SU-DHL-6 (cell line): ENCODE results near the gene NRP2.

Experiments
- EZH2phosphoT487 ChIP-seq: fragments of 200-600 bp; sonication (generic), shearing (Covaris generic); conservative IDR thresholded peaks from 2 replicates; pipeline ENCODE4 v1.6.1; 2018; ENCODE audit warnings: mild to moderate bottlenecking, antibody characterized with exemption, low read length, moderate library complexity, mixed read lengths
- TF ChIP-seq, protein P1 (sequence below): fragments of 200-600 bp; sonication (generic); IDR thresholded peaks from one replicate; pipeline ENCODE4 v1.5.1; 2017; ENCODE audit warnings: antibody characterized with exemption, mild to moderate bottlenecking, low read length, moderate library complexity; ENCODE audit not compliant: insufficient read depth, poor library complexity, severe bottlenecking

DNA sequence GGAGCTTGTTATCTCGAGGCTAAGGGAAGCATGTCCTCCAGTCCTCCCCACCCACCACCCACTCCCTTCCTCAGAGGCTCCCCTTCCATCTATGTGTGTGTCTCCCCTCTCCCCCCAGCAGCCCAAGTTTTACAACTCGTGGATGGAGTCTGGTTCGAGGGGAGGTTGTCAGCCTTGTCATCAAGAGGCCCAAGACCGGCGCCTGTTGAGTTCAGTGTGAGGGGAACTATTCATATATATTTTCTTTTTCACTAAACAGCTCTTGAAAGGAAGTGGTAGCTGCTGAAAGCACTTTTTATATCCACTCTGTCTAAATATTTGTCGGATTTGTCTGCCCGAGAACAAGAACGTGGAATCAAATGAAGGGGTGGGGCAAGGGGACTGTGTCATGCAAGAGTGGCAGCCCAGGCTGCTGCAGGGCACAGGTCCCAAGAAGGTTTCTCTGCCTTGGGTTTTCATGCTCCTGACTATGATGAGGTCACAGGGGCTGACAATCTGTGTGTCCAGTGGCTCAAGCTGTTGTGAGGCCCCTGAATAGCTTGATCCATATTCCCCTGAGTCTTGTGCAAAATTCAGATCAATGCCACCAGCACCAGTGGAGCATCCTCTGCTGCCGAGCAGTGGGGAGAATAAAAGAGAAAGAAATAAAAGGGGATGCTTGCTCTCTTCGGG lies 35.0 kb downstream of the NRP2 start:
- TF ChIP-seq, protein P1, sequence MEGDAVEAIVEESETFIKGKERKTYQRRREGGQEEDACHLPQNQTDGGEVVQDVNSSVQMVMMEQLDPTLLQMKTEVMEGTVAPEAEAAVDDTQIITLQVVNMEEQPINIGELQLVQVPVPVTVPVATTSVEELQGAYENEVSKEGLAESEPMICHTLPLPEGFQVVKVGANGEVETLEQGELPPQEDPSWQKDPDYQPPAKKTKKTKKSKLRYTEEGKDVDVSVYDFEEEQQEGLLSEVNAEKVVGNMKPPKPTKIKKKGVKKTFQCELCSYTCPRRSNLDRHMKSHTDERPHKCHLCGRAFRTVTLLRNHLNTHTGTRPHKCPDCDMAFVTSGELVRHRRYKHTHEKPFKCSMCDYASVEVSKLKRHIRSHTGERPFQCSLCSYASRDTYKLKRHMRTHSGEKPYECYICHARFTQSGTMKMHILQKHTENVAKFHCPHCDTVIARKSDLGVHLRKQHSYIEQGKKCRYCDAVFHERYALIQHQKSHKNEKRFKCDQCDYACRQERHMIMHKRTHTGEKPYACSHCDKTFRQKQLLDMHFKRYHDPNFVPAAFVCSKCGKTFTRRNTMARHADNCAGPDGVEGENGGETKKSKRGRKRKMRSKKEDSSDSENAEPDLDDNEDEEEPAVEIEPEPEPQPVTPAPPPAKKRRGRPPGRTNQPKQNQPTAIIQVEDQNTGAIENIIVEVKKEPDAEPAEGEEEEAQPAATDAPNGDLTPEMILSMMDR = no peak
- no peak for TF ChIP-seq EZH2phosphoT487
